ENCODE results near the gene UBE2E2.
"Not testable (repeated sequence)": the region's sequence is repeated elsewhere in the genome, so short reads cannot be mapped to it uniquely, and the experiment has no call there.

- not testable (repeated sequence) for TF ChIP-seq CTCF (optimal IDR thresholded peaks at IDR 0.05 in 1 of 3, IDR thresholded peaks at IDR 0.05 in 1 of 3, conservative IDR thresholded peaks at IDR 0.05 in 1 of 3; ENCODE audit: extremely low read depth in 1 of 3, insufficient read depth in 2 of 3, low read length in 3 of 3); EZH2 (IDR thresholded peaks at IDR 0.05; ENCODE audit: low read length)
Measured at GRCh38 chr3:23618475-23618874, 415.3 kb downstream of the UBE2E2 start.

Data from keratinocyte (primary cell).